ENCODE data around the gene CACNA2D1.

DNA sequence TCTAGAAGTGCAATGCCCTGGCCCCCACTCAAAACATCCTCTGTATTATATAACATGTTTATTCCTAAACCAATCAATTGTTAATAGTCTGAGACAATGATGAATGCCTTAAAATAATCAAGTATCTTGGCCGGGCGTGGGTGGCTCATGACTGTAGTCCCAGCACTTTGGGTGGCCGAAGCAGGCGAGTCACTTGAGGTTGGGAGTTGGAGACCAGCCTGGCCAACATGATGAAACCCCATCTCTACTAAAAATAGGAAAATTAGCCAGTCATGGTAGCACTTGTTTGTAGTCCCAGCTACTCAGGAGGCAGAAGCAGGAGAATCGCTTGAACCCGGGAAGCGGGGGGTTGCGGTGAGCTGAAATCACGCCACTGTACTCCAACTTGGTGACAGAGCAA, 29.4 kb upstream of the CACNA2D1 start:
- no peak for TF ChIP-seq POLR2A (IDR thresholded peaks at IDR 0.05)
- TF ChIP-seq, protein P1, sequence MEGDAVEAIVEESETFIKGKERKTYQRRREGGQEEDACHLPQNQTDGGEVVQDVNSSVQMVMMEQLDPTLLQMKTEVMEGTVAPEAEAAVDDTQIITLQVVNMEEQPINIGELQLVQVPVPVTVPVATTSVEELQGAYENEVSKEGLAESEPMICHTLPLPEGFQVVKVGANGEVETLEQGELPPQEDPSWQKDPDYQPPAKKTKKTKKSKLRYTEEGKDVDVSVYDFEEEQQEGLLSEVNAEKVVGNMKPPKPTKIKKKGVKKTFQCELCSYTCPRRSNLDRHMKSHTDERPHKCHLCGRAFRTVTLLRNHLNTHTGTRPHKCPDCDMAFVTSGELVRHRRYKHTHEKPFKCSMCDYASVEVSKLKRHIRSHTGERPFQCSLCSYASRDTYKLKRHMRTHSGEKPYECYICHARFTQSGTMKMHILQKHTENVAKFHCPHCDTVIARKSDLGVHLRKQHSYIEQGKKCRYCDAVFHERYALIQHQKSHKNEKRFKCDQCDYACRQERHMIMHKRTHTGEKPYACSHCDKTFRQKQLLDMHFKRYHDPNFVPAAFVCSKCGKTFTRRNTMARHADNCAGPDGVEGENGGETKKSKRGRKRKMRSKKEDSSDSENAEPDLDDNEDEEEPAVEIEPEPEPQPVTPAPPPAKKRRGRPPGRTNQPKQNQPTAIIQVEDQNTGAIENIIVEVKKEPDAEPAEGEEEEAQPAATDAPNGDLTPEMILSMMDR (IDR thresholded peaks at IDR 0.05) = no peak
- no peak for TF ChIP-seq EP300 (IDR thresholded peaks at IDR 0.05)
